Keratinocyte (primary cell): ENCODE measurements around the gene EIF3J. TPM values are rescaled to one million over a fixed set of nuclear protein-coding genes. Genes with fewer than 3 reads are reported as not detected.

ENCODE experiments used
- DNase-seq: peaks from one replicate; pipeline ENCODE4 v3.0.0-alpha.2; 2011; ENCODE audit warnings: low read depth, missing footprints, low spot score
- FAIRE-seq: peaks from 2 replicates; lab custom pipeline; 2011; peaks lifted over from hg19 to GRCh38; lab: Jason Lieb, UNC
- H2AFZ ChIP-seq: 2 replicates; pipeline ENCODE4 v1.6.0; 2012; ENCODE audit warnings: low read length, control low read depth, inconsistent platforms; ENCODE audit not compliant: control insufficient read depth
- H3K27ac ChIP-seq: 2 replicates; pipeline ENCODE4 v1.5.1; 2011; ENCODE audit warnings: low read length; ENCODE audit not compliant: control insufficient read depth, insufficient read depth
- H3K27me3 ChIP-seq: 3 replicates; pipeline ENCODE4 v1.6.0; 2011; ENCODE audit warnings: low read length; ENCODE audit not compliant: control insufficient read depth, insufficient read depth; ENCODE audit errors: extremely low read depth
- H3K36me3 ChIP-seq, 2 experiments: 2 replicates in 1 of 2; 3 replicates in 1 of 2; pipeline ENCODE4 v1.5.1; 2011; ENCODE audit warnings: low read length in 2 of 2, mild to moderate bottlenecking in 1 of 2; ENCODE audit not compliant: control insufficient read depth in 2 of 2, insufficient read depth in 2 of 2; ENCODE audit errors: extremely low read depth in 1 of 2
- H3K4me1 ChIP-seq: 3 replicates; pipeline ENCODE4 v1.5.1; 2011; ENCODE audit warnings: low read length; ENCODE audit not compliant: control insufficient read depth, insufficient read depth; ENCODE audit errors: extremely low read depth
- H3K4me2 ChIP-seq: 3 replicates; pipeline ENCODE4 v1.6.0; 2011; ENCODE audit warnings: low read depth, low read length; ENCODE audit not compliant: control insufficient read depth, insufficient read depth; ENCODE audit errors: extremely low read depth
- H3K4me3 ChIP-seq, 3 experiments: fragments of 200-600 bp in 1 of 3; sonication (generic) in 1 of 3; 2 replicates in 2 of 3; 3 replicates in 1 of 3; pipeline ENCODE4 v1.5.1; 2011 to 2016; ENCODE audit warnings: low read length in 3 of 3, mild to moderate bottlenecking in 3 of 3, control low read depth in 2 of 3, inconsistent platforms in 1 of 3, low read depth in 1 of 3, mixed read lengths in 1 of 3, mixed run types in 1 of 3, moderate library complexity in 1 of 3; ENCODE audit not compliant: control insufficient read depth in 2 of 3, insufficient read depth in 2 of 3; ENCODE audit errors: extremely low read depth in 1 of 3
- H3K79me2 ChIP-seq: 2 replicates; pipeline ENCODE4 v1.6.0; 2012; ENCODE audit warnings: low read length; ENCODE audit not compliant: control insufficient read depth, insufficient read depth
- H3K9ac ChIP-seq: 3 replicates; pipeline ENCODE4 v1.6.0; 2011; ENCODE audit warnings: low read length; ENCODE audit not compliant: control insufficient read depth, insufficient read depth; ENCODE audit errors: extremely low read depth
- H3K9me1 ChIP-seq: 3 replicates; pipeline ENCODE4 v1.6.0; 2011; ENCODE audit warnings: low read length; ENCODE audit not compliant: control insufficient read depth, insufficient read depth; ENCODE audit errors: extremely low read depth
- H3K9me3 ChIP-seq: 2 replicates; pipeline ENCODE4 v1.5.1; 2012; ENCODE audit warnings: low read depth, low read length; ENCODE audit not compliant: control insufficient read depth
- H4K20me1 ChIP-seq: 3 replicates; pipeline ENCODE4 v1.6.0; 2011; ENCODE audit warnings: low read length; ENCODE audit not compliant: control insufficient read depth, insufficient read depth; ENCODE audit errors: extremely low read depth
- CTCF ChIP-seq, 3 experiments: IDR thresholded peaks in 1 of 3; conservative IDR thresholded peaks in 1 of 3; optimal IDR thresholded peaks in 1 of 3; 2 replicates in 2 of 3; 3 replicates in 1 of 3; pipeline versions ENCODE3 to v1.5.1; 2011; ENCODE audit warnings: low read length in 3 of 3, mild to moderate bottlenecking in 3 of 3, moderate library complexity in 2 of 3, control low read depth in 1 of 3, inconsistent platforms in 1 of 3; ENCODE audit not compliant: insufficient read depth in 2 of 3; ENCODE audit errors: extremely low read depth in 1 of 3
- EZH2 ChIP-seq: IDR thresholded peaks from one replicate; pipeline ENCODE4 v1.6.1; 2012; ENCODE audit warnings: inconsistent platforms, mild to moderate bottlenecking, low read length, moderate library complexity
- dilution Hi-C: fragments of 300-500 bp; cut with MboI; formaldehyde crosslinking; loops from one replicate; pipeline ENCODE4 v1.7.0; 2020; ENCODE audit warnings: low sequenced_read_pairs; ENCODE audit not compliant: extremely low pct_ligation_motif_present
- polyA plus RNA-seq, 5 experiments: library from polyadenylated mRNA; depleted of rRNA in 3 of 5; stranded (reverse) in 3 of 5; stranded (forward) in 1 of 5; unstranded in 1 of 5; fragments of >200 nt; gene quantifications; 1 replicate in 1 of 5; 2 replicates in 3 of 5; 3 replicates in 1 of 5; pipeline versions ENCODE4 v1.2.1 to v1.2.3, GENCODE V29; 2011 to 2012; ENCODE audit warnings: missing spikeins in 2 of 5, low read depth in 1 of 5, low replicate concordance in 1 of 5

Gene EIF3J
- polyA plus RNA-seq, 1 donor (not counting 4 experiments of a cell fraction or from before 2014, with no cell fraction given): 99.4 TPM

GRCh38 chr15:44606740-44607139 lies 69.8 kb downstream of the EIF3J start:
- H4K20me1 ChIP-seq: no peaks in the 10 kb centered on the region
- no peak for DNase-seq
- no peaks in the 10 kb centered on the region for H3K27me3 ChIP-seq
- peaks cover 7 to 13% of the 10 kb centered on the region in 2 experiments for H3K36me3 ChIP-seq
- no peaks in the 10 kb centered on the region for H3K79me2 ChIP-seq
- no peaks in the 10 kb centered on the region for H3K9me1 ChIP-seq
- H3K4me3 ChIP-seq: no peak overlapping the region
- no peaks in the 10 kb centered on the region for H3K4me1 ChIP-seq
- no peak overlapping the region for H3K9ac ChIP-seq
- H3K27ac ChIP-seq: no peak overlapping the region
- TF ChIP-seq EZH2 (no peak), CTCF (optimal IDR thresholded peaks at IDR 0.05 in 1 of 3, IDR thresholded peaks at IDR 0.05 in 1 of 3, conservative IDR thresholded peaks at IDR 0.05 in 1 of 3; ENCODE audit: extremely low read depth in 1 of 3, insufficient read depth in 2 of 3, low read length in 3 of 3) (no peak)
- H3K9me3 ChIP-seq: no peaks in the 10 kb centered on the region
- no peak overlapping the region for H3K4me2 ChIP-seq
- no peak overlapping the region for H2AFZ ChIP-seq
- dilution Hi-C loops: no loop called here
- no peak for FAIRE-seq

Other genes starting within 250 kb of the EIF3J start
- 10.6 to 19.4 TPM (median 14.0 TPM) in 3 replicates for gene GOLM2, start 248.4 kb upstream of the EIF3J start, polyA plus RNA-seq
- 14.9 to 19.2 TPM (median 15.0 TPM) in 3 replicates for gene CTDSPL2, start 109.5 kb upstream of the EIF3J start, polyA plus RNA-seq
- gene SPG11, start 126.5 kb downstream of the EIF3J start, polyA plus RNA-seq: 35.6 to 53.4 TPM (median 41.5 TPM) in 3 replicates
- gene PATL2, start 174.2 kb downstream of the EIF3J start, polyA plus RNA-seq: 0.15 to 1.0 TPM (median 0.46 TPM) in 3 replicates
- 2,930 to 4,328 TPM (median 3,098 TPM) in 3 replicates for gene B2M, start 174.4 kb downstream of the EIF3J start, polyA plus RNA-seq
- 6.2 to 11.0 TPM (median 9.3 TPM) in 3 replicates for gene TRIM69, start 199.4 kb downstream of the EIF3J start, polyA plus RNA-seq